Measurements from ENCODE around the gene CDKN2B-AS1.

CDKN2B-AS1 gene

DNA sequence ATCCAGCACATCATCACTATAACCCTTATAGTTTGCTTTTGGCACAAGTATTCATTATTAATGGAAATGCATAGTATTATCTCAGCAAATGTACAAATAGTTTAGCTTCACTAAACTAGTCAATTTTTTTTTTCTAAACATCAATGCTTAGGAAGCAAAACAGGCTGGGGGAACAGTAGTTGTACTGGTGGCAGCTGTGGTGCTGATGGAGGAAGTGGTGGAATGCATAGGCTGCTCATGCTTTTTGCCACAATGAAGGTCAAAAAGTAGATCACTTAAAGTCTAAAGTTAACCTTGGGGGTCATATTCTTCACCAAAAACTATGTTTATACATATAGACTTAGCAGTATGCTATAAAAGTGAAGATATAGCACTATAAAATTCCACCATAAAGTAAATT is 50.8 kb downstream of the CDKN2B-AS1 start:
- no peak overlapping the region for H3K27ac ChIP-seq
- DNase-seq (ENCODE audit: low spot score), result no peak
- no peak overlapping the region for H3K4me3 ChIP-seq
- TF ChIP-seq CTCF (IDR thresholded peaks at IDR 0.05), result no peak

DNA sequence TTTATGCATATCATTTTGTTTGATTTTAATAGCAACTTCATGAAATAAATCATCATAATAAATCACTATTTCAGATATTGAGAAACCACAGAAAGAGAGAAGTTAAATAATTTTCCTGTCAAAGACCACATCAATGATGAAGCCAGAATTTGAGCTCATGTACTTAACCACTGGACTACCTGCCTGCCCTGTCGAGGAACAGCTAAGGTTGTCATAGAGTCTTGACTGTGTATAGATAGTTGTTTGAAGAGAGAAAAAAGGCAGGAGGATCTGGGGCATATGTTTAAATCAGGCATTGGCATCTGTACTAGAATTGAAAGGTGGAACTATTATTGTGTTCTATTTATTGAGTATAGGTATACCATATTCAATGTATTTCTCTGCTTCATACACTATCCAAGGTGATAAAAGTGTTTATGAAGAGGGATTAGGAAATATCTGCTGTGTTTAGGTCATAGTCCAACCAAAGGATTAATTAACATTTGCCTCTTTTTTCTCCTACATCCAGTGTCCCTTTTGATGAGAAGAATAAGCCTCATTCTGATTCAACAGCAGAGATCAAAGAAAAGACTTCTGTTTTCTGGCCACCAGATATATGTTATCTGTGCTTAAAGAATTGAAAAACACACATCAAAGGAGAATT is 51.8 kb downstream of the CDKN2B-AS1 start:
- H3K4me3 ChIP-seq, result no peak overlapping the region
- no peak for TF ChIP-seq CTCF (IDR thresholded peaks at IDR 0.05)
- no peak for DNase-seq (ENCODE audit: low spot score)
- no peak overlapping the region for H3K27ac ChIP-seq

- no peak for TF ChIP-seq CTCF (IDR thresholded peaks at IDR 0.05)
- Histone ChIP-seq H3K4me3 (no peak overlapping the region), H3K27ac (no peak overlapping the region)
- DNase-seq (ENCODE audit: low spot score), result no peak
Observed at GRCh38 chr9:22047596-22047995, 53.0 kb downstream of the CDKN2B-AS1 start.

- TF ChIP-seq CTCF (IDR thresholded peaks at IDR 0.05), result no peak
- Histone ChIP-seq H3K4me3 (no peak overlapping the region), H3K27ac (no peak overlapping the region)
- DNase-seq (ENCODE audit: low spot score), result no peak
Observed at GRCh38 chr9:22049411-22049810, 54.8 kb downstream of the CDKN2B-AS1 start.

DNA sequence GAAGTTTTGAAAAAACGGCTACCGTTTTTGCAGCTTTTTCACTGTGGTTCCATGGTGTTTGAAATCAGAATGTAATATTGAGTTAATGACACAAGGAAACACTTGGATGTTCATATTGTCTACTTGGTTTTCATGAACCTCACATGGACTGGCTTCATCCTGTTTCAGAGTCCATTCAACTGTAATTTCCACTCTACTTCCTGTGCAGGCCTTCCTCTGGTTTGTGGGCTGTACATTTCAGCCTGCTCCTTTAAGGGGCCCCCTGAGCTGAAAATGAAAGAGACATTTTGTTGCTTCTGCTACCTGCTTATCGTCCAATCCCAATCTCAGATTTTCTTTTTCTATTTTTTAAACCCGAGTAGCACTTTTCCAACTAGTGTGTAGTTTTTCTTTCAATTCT is 56.3 kb downstream of the CDKN2B-AS1 start:
- DNase-seq (ENCODE audit: low spot score), result no peak
- no peak overlapping the region for H3K4me3 ChIP-seq
- no peak for TF ChIP-seq CTCF (IDR thresholded peaks at IDR 0.05)
- no peak overlapping the region for H3K27ac ChIP-seq

- Histone ChIP-seq H3K27ac (no peak overlapping the region), H3K4me3 (no peak overlapping the region)
- DNase-seq (ENCODE audit: low spot score), result no peak
- TF ChIP-seq CTCF (IDR thresholded peaks at IDR 0.05), result no peak
Observed at GRCh38 chr9:22052376-22052945, 57.9 kb downstream of the CDKN2B-AS1 start.

DNA sequence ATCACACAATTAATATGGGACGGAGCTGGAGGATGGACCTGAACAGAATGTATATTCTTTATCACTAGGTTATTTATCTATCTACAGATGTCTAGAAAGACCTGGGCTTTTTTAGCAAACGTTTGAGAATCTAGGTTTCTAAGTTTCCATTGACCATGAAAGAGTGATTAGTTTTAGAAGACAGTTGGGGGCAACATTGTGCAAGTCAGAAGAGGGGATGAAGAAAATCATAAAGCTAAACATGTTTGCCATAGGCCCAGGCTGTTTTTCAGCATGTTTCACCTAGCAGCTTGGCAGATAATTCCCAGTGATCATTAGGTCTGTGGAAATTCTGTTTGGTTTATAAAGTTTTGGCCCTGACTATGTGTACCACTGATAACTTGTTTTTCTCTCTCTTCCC is 58.6 kb downstream of the CDKN2B-AS1 start:
- no peak for DNase-seq (ENCODE audit: low spot score)
- H3K27ac ChIP-seq, result no peak overlapping the region
- TF ChIP-seq CTCF (IDR thresholded peaks at IDR 0.05), result no peak

More for the DNA sequence above, 58.6 kb downstream of the CDKN2B-AS1 start:
- H3K4me3 ChIP-seq, result no peak overlapping the region

Measured in coronary artery (tissue), 2 donors.